Raji (cell line): ENCODE measurements around the gene KRTAP4-16.
"Not testable (repeated sequence)": the region's sequence is repeated elsewhere in the genome, so short reads cannot be mapped to it uniquely, and the experiment has no call there.

ENCODE experiments used
- POLR2A ChIP-seq: IDR thresholded peaks from 2 replicates; pipeline ENCODE4 v1.6.1; 2011; ENCODE audit warnings: low read depth, low read length, control low read depth; ENCODE audit not compliant: insufficient read depth

Gene KRTAP4-16

GRCh38 chr17:41101586-41102259 lies at the start of gene KRTAP4-16:
KRTAP4-16 (minus strand) TSS chr17:41102209; CDS start chr17:41102209, 0 bp downstream.
- TF ChIP-seq POLR2A, result no peak

GRCh38 chr17:41151525-41151924 lies 49.5 kb upstream of the KRTAP4-16 start:
- no peak for TF ChIP-seq POLR2A

DNA sequence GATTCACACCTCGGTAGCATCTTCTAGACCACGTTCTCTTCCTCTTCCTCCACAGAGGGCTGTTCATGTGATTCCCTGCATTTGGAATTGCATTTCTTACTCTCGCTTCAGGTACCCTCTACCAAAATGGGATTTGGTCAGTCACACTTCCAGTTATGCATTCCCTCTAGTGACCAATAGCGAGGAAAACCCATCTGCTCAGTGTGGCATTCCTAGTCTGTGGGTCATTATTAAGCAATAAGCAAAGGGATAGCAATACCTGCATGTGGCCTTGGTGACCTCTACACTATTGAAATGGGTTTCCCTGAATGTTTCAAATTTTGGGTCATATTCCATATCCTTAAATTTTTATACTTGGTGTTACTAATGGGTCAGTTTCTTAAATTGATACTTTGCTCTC lies 48.0 kb upstream of the KRTAP4-16 start:
- TF ChIP-seq POLR2A, result no peak

- TF ChIP-seq POLR2A, result no peak
These were observed 47.6 kb upstream of the KRTAP4-16 start, which contains the start of gene KRTAP4-5 for GRCh38 chr17:41149652-41149985. KRTAP4-5 (minus strand) TSS chr17:41149825; CDS start chr17:41149767, 58 bp downstream.

DNA sequence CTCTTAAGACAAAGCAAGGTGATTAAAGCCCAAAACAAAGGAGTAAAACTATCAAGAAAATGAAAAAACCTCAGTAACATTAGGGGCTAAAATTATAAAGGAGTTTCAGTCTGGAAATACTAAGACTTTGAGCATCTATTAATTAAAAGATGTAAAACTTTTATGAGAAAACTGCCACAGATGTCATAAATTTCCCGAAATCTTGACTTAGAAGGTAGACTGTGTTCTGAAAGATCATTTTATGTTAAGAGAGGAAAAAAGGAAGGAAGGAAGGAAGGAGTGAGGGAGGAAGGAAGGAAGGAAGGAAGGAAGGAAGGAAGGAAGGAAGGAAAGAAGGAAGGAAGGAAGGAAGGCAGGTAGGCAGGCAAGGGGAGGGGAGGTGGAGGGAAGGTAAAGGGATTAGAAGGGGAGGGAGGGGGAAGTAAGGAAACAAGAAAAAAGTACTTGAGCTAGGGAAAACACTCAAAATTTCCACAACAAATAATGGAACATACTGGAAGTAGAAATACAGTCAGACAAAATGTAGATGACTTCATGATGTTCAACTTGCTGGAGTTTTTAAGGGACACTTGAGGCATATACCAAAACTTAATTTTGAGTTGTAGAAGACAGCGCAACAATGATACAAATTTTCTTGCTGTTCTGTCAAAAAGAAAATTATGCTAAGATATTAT lies 45.7 kb upstream of the KRTAP4-16 start:
- TF ChIP-seq POLR2A, result no peak

DNA sequence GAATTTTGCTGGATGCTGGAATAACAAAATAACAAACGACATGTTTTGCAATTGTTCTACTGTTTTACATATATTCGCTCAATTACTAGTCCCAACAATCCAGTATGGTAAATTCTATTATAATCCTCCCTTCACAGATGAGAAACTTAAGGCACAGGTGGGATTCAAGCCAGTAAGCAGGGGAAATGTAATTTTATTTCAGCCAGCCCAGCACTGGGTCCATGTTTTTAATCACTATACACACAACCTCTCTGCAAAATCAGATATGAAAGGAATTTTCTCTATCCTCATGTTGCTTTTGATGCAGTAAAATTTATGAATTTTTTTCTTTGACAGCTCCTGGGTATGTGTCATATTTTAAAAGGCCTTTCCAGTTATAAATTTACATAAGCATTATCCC lies 43.3 kb upstream of the KRTAP4-16 start:
- no peak for TF ChIP-seq POLR2A

DNA sequence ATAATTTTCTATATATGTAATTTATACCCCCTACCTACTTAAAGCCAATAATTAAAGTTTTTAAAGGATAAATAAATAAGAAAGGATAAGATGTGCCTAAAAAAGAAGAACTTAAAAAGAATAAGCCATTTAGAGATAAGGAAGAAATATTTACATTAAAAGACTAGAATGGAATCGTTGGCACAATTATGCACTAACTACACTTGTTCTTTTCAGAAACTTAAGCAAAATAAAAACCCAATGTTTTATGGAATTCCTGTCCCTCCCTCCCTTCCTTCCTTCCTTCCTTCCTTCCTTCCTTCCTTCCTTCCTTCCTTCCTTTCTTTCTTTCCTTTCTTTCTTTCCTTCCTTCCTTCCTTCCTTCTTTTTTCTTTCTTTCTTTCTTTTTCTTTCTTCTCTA lies 42.8 kb upstream of the KRTAP4-16 start:
- no peak for TF ChIP-seq POLR2A

DNA sequence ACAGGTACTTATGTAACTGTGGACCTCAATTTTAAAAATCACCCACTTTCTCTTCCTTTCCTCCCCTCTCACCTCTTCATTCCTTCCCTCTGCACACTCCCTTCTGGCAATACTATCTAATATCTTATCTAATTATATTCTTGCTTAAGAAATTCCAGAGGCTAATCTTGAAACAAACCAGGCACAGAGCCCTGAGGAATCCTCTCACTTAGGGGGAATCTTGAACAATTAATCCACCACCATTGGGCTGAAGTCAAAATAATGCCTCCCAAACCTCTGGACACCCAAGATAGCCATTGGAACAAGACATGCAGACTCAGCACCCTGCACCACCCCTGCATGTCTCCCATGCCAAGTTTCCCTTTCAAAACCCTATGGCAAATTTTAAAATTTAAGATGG lies 39.4 kb upstream of the KRTAP4-16 start:
- TF ChIP-seq POLR2A, result no peak

- TF ChIP-seq POLR2A, result no peak
These were observed 38.5 kb upstream of the KRTAP4-16 start, which contains the start of gene KRTAP4-6 for GRCh38 chr17:41140360-41141131. KRTAP4-6 (minus strand) TSS chr17:41140544; CDS start chr17:41140487, 57 bp downstream.

DNA sequence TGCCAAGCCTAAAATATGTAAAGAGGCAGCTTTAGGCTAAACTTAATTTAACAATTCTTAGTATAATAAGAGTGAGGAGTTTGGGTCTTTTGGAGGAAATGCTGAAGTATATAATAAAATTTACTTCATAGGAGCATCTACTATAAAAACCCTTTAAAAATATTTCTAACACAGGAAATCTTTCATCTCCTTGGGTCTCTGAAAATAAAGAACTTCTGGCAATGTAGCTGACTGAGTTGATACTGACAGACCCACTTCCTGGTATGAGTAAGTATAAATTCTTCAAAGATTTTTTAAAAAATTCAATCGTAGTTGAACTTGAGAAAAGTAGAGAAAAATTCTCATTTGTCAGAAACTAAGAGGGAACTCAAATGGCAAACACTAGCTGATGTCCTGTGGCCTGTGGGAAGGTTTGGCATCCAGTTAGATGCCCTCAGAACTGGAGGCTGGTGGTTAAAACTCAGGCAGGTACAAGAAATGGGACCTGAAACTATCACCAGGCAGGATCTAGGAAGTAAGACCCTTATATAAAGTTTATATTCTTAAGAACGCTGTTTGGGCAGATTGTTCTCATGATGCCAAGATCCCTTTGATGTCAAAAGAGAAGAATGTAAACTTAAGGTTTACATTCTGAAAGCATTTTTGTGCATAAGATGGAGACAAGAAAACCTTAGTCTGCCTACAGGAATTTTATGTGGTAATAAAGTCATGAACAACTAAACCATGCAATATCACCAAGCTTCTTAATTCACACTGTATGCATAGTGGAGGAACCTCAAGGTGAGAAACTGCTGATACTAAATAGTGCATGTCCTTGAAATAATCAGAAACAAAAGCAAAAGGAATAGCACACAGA lies 32.1 kb upstream of the KRTAP4-16 start:
- no peak for TF ChIP-seq POLR2A

DNA sequence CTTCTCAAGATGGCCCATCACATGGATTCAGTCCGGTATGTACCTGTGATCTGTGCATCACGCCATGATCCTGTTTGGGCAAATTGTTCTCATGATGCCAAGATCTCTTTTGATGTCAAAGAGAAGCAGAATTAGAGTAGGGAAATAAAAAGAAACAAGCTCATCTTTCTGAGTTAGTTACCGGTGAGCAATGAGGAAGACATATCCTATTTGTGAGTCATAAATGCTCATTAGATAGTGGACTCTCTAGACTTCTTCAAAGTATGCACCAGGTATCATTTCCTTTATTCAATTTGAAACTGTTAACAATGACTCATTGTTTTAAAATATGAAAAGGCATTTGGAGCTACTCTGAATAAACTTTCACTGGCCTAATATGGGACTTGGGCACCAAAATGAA lies 30.0 kb upstream of the KRTAP4-16 start:
- TF ChIP-seq POLR2A, result no peak

GRCh38 chr17:41127371-41127770 lies 25.4 kb upstream of the KRTAP4-16 start:
- no peak for TF ChIP-seq POLR2A

DNA sequence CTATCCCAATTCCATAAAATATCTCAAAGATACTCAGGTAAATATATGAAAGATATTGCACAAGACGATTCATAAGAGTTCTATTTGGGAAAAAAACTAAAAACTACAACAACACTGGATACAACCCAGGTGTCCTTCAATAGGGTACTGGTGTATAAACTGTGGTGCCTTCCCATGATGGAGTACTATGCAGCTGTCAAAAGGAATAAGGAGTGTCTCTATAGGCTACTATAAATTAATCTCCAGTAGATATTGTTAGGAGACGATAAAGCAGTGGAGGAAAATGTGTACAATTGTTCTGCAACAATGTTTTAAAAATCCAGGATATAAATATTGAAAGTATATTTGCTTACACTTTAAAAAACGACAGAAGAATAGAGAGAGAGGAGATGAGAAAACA lies 24.4 kb upstream of the KRTAP4-16 start:
- TF ChIP-seq POLR2A, result no peak

DNA sequence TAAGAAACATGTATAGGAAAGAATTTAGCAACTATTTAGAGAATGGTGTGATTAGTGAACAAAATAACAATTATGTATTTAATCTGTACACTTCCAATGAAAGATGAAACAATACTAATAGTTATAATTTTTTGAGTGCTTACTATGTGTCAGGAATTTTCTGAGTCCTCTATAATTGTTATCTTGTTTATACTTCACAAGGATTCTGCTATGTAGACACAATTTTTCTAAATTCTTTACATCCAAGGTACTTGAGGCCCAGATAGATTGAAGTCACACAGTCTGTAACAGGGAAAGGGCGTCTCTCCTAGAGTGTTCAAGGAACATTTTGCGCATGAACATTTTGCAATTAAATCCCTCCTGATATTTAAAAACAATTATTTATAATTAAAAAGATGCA lies 23.1 kb upstream of the KRTAP4-16 start:
- no peak for TF ChIP-seq POLR2A

- not testable (repeated sequence) for TF ChIP-seq POLR2A
These were observed 22.0 kb upstream of the KRTAP4-16 start, which contains the start of gene KRTAP4-12 for GRCh38 chr17:41123991-41124371. KRTAP4-12 (minus strand) TSS chr17:41124182; CDS start chr17:41124122, 60 bp downstream.
